C4-2B (cell line): ENCODE results near the gene WDR48.

ENCODE experiments used
- H3K27ac ChIP-seq: fragments of 450-650 bp; 2 replicates; pipeline ENCODE4 v1.5.1; 2017
- CTCF ChIP-seq: fragments of 450-650 bp; conservative IDR thresholded peaks from 2 replicates; pipeline ENCODE4 v1.5.1; 2017; ENCODE audit warnings: mild to moderate bottlenecking
- ZFX ChIP-seq: fragments of 450-650 bp; IDR thresholded peaks from 2 replicates; pipeline ENCODE4 v1.6.1; 2017

Gene WDR48

GRCh38 chr3:39106851-39107387 is 55.1 kb downstream of the WDR48 start:
- TF ChIP-seq CTCF (no peak; the same call in 1 of the 2 replicates), ZFX (peak; percentile 88)
- peak overlapping the region; percentile 92 for H3K27ac ChIP-seq

GRCh38 chr3:39107388-39108199 is 55.8 kb downstream of the WDR48 start, which contains the start of the genes GORASP1 and TTC21A:
TSS of gene GORASP1 (minus strand) at chr3:39107627. CDS start at chr3:39107541, 86 bp downstream.
TSS of gene TTC21A (plus strand) at chr3:39107680. CDS start at chr3:39107838, 158 bp downstream.
- peak within 1 kb of the TSS; percentile 92 for H3K27ac ChIP-seq
- TF ChIP-seq CTCF (peak; percentile 4; the same call in 1 of the 2 replicates), ZFX (peak; percentile 67)

GRCh38 chr3:39108200-39108710 is 56.4 kb downstream of the WDR48 start:
- TF ChIP-seq ZFX (no peak), CTCF (no peak)
- H3K27ac ChIP-seq = peak overlapping the region; percentile 92

GRCh38 chr3:39109086-39109485 is 57.3 kb downstream of the WDR48 start:
- no peak for TF ChIP-seq CTCF
- no peak overlapping the region for H3K27ac ChIP-seq

GRCh38 chr3:39110041-39110639 is 58.3 kb downstream of the WDR48 start:
- H3K27ac ChIP-seq = no peak overlapping the region
- TF ChIP-seq CTCF (no peak), ZFX (no peak)

- H3K27ac ChIP-seq = no peak overlapping the region
- TF ChIP-seq CTCF (no peak), ZFX (no peak)
Observed at GRCh38 chr3:39112113-39112512, 60.3 kb downstream of the WDR48 start.

- H3K27ac ChIP-seq = no peak overlapping the region
- no peak for TF ChIP-seq CTCF
- TF ChIP-seq ZFX = no peak
Observed at GRCh38 chr3:39112535-39112934, 60.7 kb downstream of the WDR48 start.
